ENCODE data around the gene HOXD8.

HOXD8 gene

GRCh38 chr2:176101842-176102241, 27.7 kb upstream of the HOXD8 start:
- no peak for DNase-seq (ENCODE audit: extremely low spot score)
- no peak for TF ChIP-seq CTCF (IDR thresholded peaks at IDR 0.05; ENCODE audit: control extremely low read depth, extremely low read depth, low read depth, missing control alignments)
- ChIA-PET POLR2A (no interaction called here), CTCF (interaction anchor here (1.0 to 1.7 kb wide), 3 partner anchors 9 to 412 kb away, joined by 3 to 6 read pairs (median 4); no protein-coding TSS in a partner anchor)

GRCh38 chr2:176102309-176102866, 27.1 kb upstream of the HOXD8 start:
- CTCF ChIA-PET: interaction anchor here (1.0 to 1.7 kb wide), 3 partner anchors 8 to 412 kb away, joined by 3 to 6 read pairs (median 4); no protein-coding TSS in a partner anchor
- POLR2A ChIA-PET: no interaction called here
- no peak for TF ChIP-seq CTCF (IDR thresholded peaks at IDR 0.05; ENCODE audit: control extremely low read depth, extremely low read depth, low read depth, missing control alignments)
- DNase-seq (ENCODE audit: extremely low spot score): no peak

GRCh38 chr2:176103194-176103593, 26.3 kb upstream of the HOXD8 start:
- TF ChIP-seq CTCF (IDR thresholded peaks at IDR 0.05; ENCODE audit: control extremely low read depth, extremely low read depth, low read depth, missing control alignments): no peak
- CTCF ChIA-PET: interaction anchor here (1.4 to 1.8 kb wide), 3 partner anchors 11 to 413 kb away, joined by 4 to 6 read pairs (median 6); no protein-coding TSS in a partner anchor
- POLR2A ChIA-PET: no interaction called here
- no peak for DNase-seq (ENCODE audit: extremely low spot score)

- no peak for TF ChIP-seq CTCF (IDR thresholded peaks at IDR 0.05; ENCODE audit: control extremely low read depth, extremely low read depth, low read depth, missing control alignments)
- POLR2A ChIA-PET: no interaction called here
- no peak for DNase-seq (ENCODE audit: extremely low spot score)
- CTCF ChIA-PET: interaction anchor here (0.9 to 1.8 kb wide), 3 partner anchors 10 to 548 kb away, joined by 3 to 6 read pairs (median 4); no protein-coding TSS in a partner anchor
Measured at GRCh38 chr2:176103742-176104315, 25.7 kb upstream of the HOXD8 start.

GRCh38 chr2:176104316-176105077, 25.0 kb upstream of the HOXD8 start:
- POLR2A ChIA-PET: no interaction called here
- no peak for DNase-seq (ENCODE audit: extremely low spot score)
- TF ChIP-seq CTCF (IDR thresholded peaks at IDR 0.05; ENCODE audit: control extremely low read depth, extremely low read depth, low read depth, missing control alignments): no peak
- CTCF ChIA-PET: interaction anchor here (0.9 to 1.8 kb wide), 4 partner anchors 10 to 548 kb away, joined by 3 to 6 read pairs (median 4); no protein-coding TSS in a partner anchor

GRCh38 chr2:176105078-176105729, 24.3 kb upstream of the HOXD8 start:
- ChIA-PET CTCF (interaction anchor here (0.9 kb wide), 1 partner anchor 449 kb away, joined by 3 read pairs; no protein-coding TSS in a partner anchor), POLR2A (no interaction called here)
- no peak for TF ChIP-seq CTCF (IDR thresholded peaks at IDR 0.05; ENCODE audit: control extremely low read depth, extremely low read depth, low read depth, missing control alignments)
- DNase-seq (ENCODE audit: extremely low spot score): no peak

Data from GM10248 (cell line).